GM12878 (cell line): ENCODE results near the gene DNAJC3. TPM values are rescaled to one million over a fixed set of nuclear protein-coding genes. Genes with fewer than 3 reads are reported as not detected.

Experiments
- ATAC-seq: fragments of 200-7000 bp; cut with Tn5 transposase; 3 replicates; pipeline ENCODE4 v1.9.1; 2020; ENCODE audit warnings: mild to moderate bottlenecking, moderate library complexity
- BruUV-seq: library from RNA; stranded (reverse); fragments of 400-500 nt; replicated peaks from 2 replicates; lab custom pipeline; 2021; lab: Mats Ljungman, UMichigan
- CTCF ChIA-PET: fragments of 300-600 bp; sonication (Branson Sonifier 250); formaldehyde crosslinking; extraction: SDS; loops from one replicate; lab custom pipeline; 2021; ENCODE audit warnings: inconsistent platforms; lab: Yijun Ruan, JAX
- POLR2A ChIA-PET: fragments of 350-600 bp; formaldehyde crosslinking; extraction: SDS; loops from one replicate; lab custom pipeline; 2021; ENCODE audit warnings: inconsistent platforms; lab: Charles Lee
- RAD21 ChIA-PET: fragments of 300-600 bp; sonication (Branson Sonifier 250); formaldehyde crosslinking; loops from one replicate; lab custom pipeline; 2023; ENCODE audit warnings: antibody characterized with exemption; ENCODE audit not compliant: unreplicated experiment; lab: Charles Lee
- SMC1A ChIA-PET: fragments of 300-600 bp; sonication (Branson Sonifier 250); formaldehyde crosslinking; loops from one replicate; lab custom pipeline; 2023; ENCODE audit not compliant: unreplicated experiment, uncharacterized antibody; lab: Charles Lee
- DNase-seq: peaks from one replicate; pipeline ENCODE4 v3.0.0-alpha.2; 2011; ENCODE audit warnings: low read depth, low spot score
- FAIRE-seq: peaks from 3 replicates; lab custom pipeline; 2011; peaks lifted over from hg19 to GRCh38; lab: Jason Lieb, UNC
- H2AFZ ChIP-seq: 2 replicates; pipeline ENCODE4 v1.6.0; 2011; ENCODE audit warnings: low read depth, low read length, control low read depth; ENCODE audit not compliant: control insufficient read depth
- H3K27ac ChIP-seq: 2 replicates; pipeline ENCODE4 v1.5.1; 2011; ENCODE audit warnings: control low read depth; ENCODE audit not compliant: control insufficient read depth, insufficient read depth
- H3K27me3 ChIP-seq, 2 experiments: replicated peaks in 1 of 2; 2 replicates each; pipeline versions ENCODE4 v1.6.0 to v1.6.1; 2011; ENCODE audit warnings: low read length in 1 of 2; ENCODE audit not compliant: control insufficient read depth in 2 of 2, insufficient read depth in 2 of 2
- H3K36me3 ChIP-seq, 2 experiments: 2 replicates each; pipeline ENCODE4 v1.5.1; 2011; ENCODE audit warnings: low read length in 1 of 2; ENCODE audit not compliant: control insufficient read depth in 2 of 2, insufficient read depth in 2 of 2
- H3K4me1 ChIP-seq: 2 replicates; pipeline ENCODE4 v1.6.1; 2011; ENCODE audit warnings: mild to moderate bottlenecking, low read length, moderate library complexity, mixed read lengths; ENCODE audit not compliant: control insufficient read depth, insufficient read depth
- H3K4me2 ChIP-seq: 2 replicates; pipeline ENCODE4 v1.6.0; 2011; ENCODE audit warnings: control low read depth; ENCODE audit not compliant: control insufficient read depth, insufficient read depth
- H3K4me3 ChIP-seq: fragments of 200-600 bp; sonication (generic); 2 replicates; pipeline ENCODE4 v1.5.1; 2016
- H3K79me2 ChIP-seq: 2 replicates; pipeline ENCODE4 v1.6.0; 2011; ENCODE audit warnings: low read length; ENCODE audit not compliant: control insufficient read depth, insufficient read depth
- H3K9ac ChIP-seq: 2 replicates; pipeline ENCODE4 v1.8.0; 2011; ENCODE audit warnings: low read length, control low read depth, mixed read lengths; ENCODE audit not compliant: control insufficient read depth, insufficient read depth
- H3K9me3 ChIP-seq: replicated peaks from 3 replicates; pipeline ENCODE4 v1.5.1; 2011; ENCODE audit warnings: mild to moderate bottlenecking, low read length; ENCODE audit not compliant: control insufficient read depth, insufficient read depth
- H4K20me1 ChIP-seq: 2 replicates; pipeline ENCODE4 v1.6.0; 2011; ENCODE audit not compliant: control insufficient read depth, insufficient read depth
- CBX3 ChIP-seq: fragments of 200-600 bp; sonication (generic); IDR thresholded peaks from 2 replicates; pipeline ENCODE4 v1.6.1; 2016; ENCODE audit warnings: low read depth, borderline replicate concordance
- JUND ChIP-seq: IDR thresholded peaks from 2 replicates; pipeline ENCODE4 v1.6.1; 2012; ENCODE audit warnings: low read depth, mild to moderate bottlenecking, low read length, improper control_type of control experiment, moderate library complexity
- WGBS: methylation state at CpG from one replicate; pipeline ENCODE4 v1.1.6; 2016; ENCODE audit warnings: low lambda C conversion rate; ENCODE audit not compliant: insufficient replicate concordance, insufficient coverage; ENCODE audit errors: missing lambda C conversion rate; 5-methylcytosine and 5-hydroxymethylcytosine counted together
- in situ Hi-C: fragments of 300-500 bp; cut with MboI; formaldehyde crosslinking; loops from 9 replicates; pipeline ENCODE4 v1.14.3; 2018; ENCODE audit warnings: mixed read lengths
- intact Hi-C: fragments of 100-400 bp; cut with micrococcal nuclease; formaldehyde crosslinking; loops from one replicate; pipeline ENCODE4 v1.14.2; 2022; ENCODE audit not compliant: unreplicated experiment
- polyA plus RNA-seq, 11 experiments: library from polyadenylated mRNA; depleted of rRNA in 4 of 11; unstranded in 6 of 11; stranded (reverse) in 5 of 11; fragments of >200 nt; fragmentation: Nextera tagmentation in 4 of 11; fragmentation: Illumina TruSeq in 1 of 11; extraction: Ambion mirVana in 4 of 11; extraction: Trizol in 1 of 11; gene quantifications; 1 replicate in 1 of 11; 2 replicates in 10 of 11; pipeline versions ENCODE4 v1.2.1 to v1.2.3, GENCODE V29; 2011 to 2016; ENCODE audit warnings: inconsistent platforms in 2 of 11, missing spikeins in 2 of 11, low read depth in 1 of 11
- total RNA-seq, 4 experiments: library from RNA; depleted of rRNA in 3 of 4; stranded (reverse); fragments of >200 nt in 3 of 4; fragmentation: Illumina TruSeq in 1 of 4; extraction: Trizol in 1 of 4; gene quantifications; 2 replicates each; pipeline versions ENCODE4 v1.2.1 to v1.2.3, GENCODE V29; 2013 to 2021
- TF ChIP-seq, protein P1 (sequence below): IDR thresholded peaks from 2 replicates; pipeline ENCODE4 v1.6.1; 2012; ENCODE audit warnings: mild to moderate bottlenecking, low read depth, low read length
- TF ChIP-seq, protein P2 (sequence below): fragments of 450-650 bp; formaldehyde crosslinking; IDR thresholded peaks from 2 replicates; pipeline ENCODE4 v1.4.0; 2022; ENCODE audit warnings: mild to moderate bottlenecking, moderate library complexity

The DNAJC3 gene
- total and polyA plus RNA-seq, 10 of the 15 experiments (the other 5 are each of a cell fraction or from before 2014, with no cell fraction given) = 9.3 to 37.4 (median 19.0) TPM

DNA sequence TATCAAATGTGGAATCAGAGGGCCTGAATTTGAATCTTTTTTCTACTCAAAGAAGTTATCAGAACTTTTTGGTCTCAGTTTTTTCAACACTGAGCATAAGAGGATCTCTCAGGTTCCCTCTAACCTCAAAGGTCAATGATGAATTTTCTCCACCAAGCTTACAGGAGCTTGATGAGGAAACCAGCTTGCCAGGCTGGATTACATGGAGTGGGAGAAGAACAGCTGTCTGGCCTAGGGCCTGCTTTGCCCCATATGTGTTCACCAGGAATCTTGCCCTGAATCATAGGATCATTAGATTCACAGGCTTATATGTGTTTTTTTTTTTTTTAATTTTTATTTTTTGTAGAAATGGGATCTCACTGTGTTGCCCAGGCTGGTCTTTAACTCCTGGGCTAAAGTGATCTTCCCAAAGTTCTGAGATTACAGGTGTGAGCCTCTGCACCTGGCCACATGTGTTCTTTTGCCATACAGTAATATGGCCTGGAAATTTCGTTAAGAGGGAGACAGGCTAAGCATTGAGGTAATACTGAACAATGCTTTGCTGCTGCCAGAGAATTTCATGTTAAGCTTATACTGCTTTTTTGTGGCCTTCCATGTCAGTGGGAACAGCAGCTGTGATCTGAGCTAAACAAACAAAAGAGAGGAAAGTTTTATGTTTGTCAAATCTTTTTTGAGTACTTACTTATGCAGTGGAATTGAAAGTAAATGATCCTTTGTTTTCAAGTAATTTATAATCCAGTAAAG lies 110.6 kb downstream of the DNAJC3 start:
- BruUV-seq = no TSS peak
- no peak for ATAC-seq
- CTCF ChIA-PET = interaction anchor here (0.6 to 1.5 kb wide), 3 partner anchors 14 to 152 kb away, joined by 3 to 5 read pairs (median 3); no protein-coding TSS in a partner anchor
- Histone ChIP-seq H3K27ac (no peak overlapping the region), H3K4me2 (no peak overlapping the region), H3K9ac (no peak overlapping the region), H3K79me2 (no peaks in the 10 kb centered on the region), H3K4me3 (no peak overlapping the region), H3K4me1 (no peaks in the 10 kb centered on the region), H4K20me1 (no peaks in the 10 kb centered on the region), H3K9me3 (no peaks in the 10 kb centered on the region), H3K27me3 (no peaks in the 10 kb centered on the region), H2AFZ (no peak overlapping the region), H3K36me3 (peaks cover 0 to 37% of the 10 kb centered on the region in 2 experiments; a peak in 3 of 4 replicates)
- POLR2A ChIA-PET = no interaction called here
- SMC1A ChIA-PET = interaction anchor here (0.7 kb wide), 1 partner anchor 9 kb away, joined by 3 read pairs; no protein-coding TSS in a partner anchor
- no peak for FAIRE-seq
- 53% methylated on average over 1 of the region's 1 CpG for WGBS
- in situ Hi-C loops = no loop called here
- TF ChIP-seq, protein P1, sequence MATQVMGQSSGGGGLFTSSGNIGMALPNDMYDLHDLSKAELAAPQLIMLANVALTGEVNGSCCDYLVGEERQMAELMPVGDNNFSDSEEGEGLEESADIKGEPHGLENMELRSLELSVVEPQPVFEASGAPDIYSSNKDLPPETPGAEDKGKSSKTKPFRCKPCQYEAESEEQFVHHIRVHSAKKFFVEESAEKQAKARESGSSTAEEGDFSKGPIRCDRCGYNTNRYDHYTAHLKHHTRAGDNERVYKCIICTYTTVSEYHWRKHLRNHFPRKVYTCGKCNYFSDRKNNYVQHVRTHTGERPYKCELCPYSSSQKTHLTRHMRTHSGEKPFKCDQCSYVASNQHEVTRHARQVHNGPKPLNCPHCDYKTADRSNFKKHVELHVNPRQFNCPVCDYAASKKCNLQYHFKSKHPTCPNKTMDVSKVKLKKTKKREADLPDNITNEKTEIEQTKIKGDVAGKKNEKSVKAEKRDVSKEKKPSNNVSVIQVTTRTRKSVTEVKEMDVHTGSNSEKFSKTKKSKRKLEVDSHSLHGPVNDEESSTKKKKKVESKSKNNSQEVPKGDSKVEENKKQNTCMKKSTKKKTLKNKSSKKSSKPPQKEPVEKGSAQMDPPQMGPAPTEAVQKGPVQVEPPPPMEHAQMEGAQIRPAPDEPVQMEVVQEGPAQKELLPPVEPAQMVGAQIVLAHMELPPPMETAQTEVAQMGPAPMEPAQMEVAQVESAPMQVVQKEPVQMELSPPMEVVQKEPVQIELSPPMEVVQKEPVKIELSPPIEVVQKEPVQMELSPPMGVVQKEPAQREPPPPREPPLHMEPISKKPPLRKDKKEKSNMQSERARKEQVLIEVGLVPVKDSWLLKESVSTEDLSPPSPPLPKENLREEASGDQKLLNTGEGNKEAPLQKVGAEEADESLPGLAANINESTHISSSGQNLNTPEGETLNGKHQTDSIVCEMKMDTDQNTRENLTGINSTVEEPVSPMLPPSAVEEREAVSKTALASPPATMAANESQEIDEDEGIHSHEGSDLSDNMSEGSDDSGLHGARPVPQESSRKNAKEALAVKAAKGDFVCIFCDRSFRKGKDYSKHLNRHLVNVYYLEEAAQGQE = no peak
- no peak for TF ChIP-seq CBX3
- TF ChIP-seq JUND = no peak
- TF ChIP-seq, protein P2, sequence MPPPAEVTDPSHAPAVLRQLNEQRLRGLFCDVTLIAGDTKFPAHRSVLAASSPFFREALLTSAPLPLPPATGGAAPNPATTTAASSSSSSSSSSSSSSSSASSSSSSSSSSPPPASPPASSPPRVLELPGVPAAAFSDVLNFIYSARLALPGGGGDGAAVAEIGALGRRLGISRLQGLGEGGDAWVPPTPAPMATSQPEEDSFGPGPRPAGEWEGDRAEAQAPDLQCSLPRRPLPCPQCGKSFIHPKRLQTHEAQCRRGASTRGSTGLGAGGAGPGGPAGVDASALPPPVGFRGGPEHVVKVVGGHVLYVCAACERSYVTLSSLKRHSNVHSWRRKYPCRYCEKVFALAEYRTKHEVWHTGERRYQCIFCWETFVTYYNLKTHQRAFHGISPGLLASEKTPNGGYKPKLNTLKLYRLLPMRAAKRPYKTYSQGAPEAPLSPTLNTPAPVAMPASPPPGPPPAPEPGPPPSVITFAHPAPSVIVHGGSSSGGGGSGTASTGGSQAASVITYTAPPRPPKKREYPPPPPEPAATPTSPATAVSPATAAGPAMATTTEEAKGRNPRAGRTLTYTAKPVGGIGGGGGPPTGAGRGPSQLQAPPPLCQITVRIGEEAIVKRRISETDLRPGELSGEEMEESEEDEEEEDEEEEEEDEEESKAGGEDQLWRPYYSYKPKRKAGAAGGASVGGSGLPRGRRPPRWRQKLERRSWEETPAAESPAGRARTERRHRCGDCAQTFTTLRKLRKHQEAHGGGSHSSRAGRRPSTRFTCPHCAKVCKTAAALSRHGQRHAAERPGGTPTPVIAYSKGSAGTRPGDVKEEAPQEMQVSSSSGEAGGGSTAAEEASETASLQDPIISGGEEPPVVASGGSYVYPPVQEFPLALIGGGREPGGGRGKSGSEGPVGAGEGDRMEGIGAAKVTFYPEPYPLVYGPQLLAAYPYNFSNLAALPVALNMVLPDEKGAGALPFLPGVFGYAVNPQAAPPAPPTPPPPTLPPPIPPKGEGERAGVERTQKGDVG (CRISPR knock-in tag) = no peak
- RAD21 ChIA-PET = interaction anchor here (1.2 kb wide), 1 partner anchor 8 kb away, joined by 4 read pairs; no protein-coding TSS in a partner anchor
- DNase-seq = no peak
- intact Hi-C loops = no loop called here
